Tibial nerve (tissue), 4 donors: ENCODE data around the gene RASEF.

Experiments
- EP300 ChIP-seq, 2 donors: sonication (generic); formaldehyde crosslinking; IDR thresholded peaks; one replicate each; pipeline ENCODE4 v1.6.1; 2017; ENCODE audit warnings: antibody characterized with exemption in 2 of 2, mild to moderate bottlenecking in 1 of 2
- POLR2A ChIP-seq, 2 donors: fragments of 450-650 bp; IDR thresholded peaks; one replicate each; pipeline ENCODE4 v1.6.1; 2017; ENCODE audit warnings: antibody characterized with exemption in 2 of 2, mild to moderate bottlenecking in 2 of 2, moderate library complexity in 2 of 2
- TF ChIP-seq, protein P1 (sequence below), 5 experiments: fragments of 200-600 bp in 3 of 5; fragments of 450-650 bp in 2 of 5; sonication (generic) in 3 of 5; IDR thresholded peaks; one replicate each; pipeline ENCODE4 v1.5.1; 2016 to 2019; ENCODE audit warnings: antibody characterized with exemption in 5 of 5, mild to moderate bottlenecking in 3 of 5, moderate library complexity in 2 of 5

DNA sequence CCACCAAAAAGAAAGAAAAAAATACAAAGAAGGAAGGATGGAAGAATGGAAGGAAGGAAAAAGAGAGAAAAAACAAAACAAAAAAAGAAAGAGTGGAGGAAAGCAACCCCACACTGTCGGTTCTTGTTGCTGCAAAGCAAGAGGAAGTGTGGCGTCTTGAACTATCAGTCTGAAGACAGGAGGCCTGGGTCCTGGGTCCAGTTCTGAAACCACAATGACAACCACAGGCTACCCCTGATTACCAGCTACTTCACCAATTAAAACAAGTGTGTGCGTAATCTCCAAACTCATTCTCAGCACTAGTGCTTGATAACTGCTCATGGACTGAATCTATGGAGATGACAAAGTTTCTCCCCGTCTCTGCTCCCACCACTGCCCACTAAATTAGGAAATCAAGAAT is 93.7 kb downstream of the RASEF start:
- TF ChIP-seq EP300 (IDR thresholded peaks at IDR 0.05) (no peak), POLR2A (IDR thresholded peaks at IDR 0.05) (no peak)
- TF ChIP-seq, protein P1, sequence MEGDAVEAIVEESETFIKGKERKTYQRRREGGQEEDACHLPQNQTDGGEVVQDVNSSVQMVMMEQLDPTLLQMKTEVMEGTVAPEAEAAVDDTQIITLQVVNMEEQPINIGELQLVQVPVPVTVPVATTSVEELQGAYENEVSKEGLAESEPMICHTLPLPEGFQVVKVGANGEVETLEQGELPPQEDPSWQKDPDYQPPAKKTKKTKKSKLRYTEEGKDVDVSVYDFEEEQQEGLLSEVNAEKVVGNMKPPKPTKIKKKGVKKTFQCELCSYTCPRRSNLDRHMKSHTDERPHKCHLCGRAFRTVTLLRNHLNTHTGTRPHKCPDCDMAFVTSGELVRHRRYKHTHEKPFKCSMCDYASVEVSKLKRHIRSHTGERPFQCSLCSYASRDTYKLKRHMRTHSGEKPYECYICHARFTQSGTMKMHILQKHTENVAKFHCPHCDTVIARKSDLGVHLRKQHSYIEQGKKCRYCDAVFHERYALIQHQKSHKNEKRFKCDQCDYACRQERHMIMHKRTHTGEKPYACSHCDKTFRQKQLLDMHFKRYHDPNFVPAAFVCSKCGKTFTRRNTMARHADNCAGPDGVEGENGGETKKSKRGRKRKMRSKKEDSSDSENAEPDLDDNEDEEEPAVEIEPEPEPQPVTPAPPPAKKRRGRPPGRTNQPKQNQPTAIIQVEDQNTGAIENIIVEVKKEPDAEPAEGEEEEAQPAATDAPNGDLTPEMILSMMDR (IDR thresholded peaks at IDR 0.05) = no peak
